Measurements from ENCODE around the gene CORO1C. TPM values are rescaled to one million over a fixed set of nuclear protein-coding genes. Genes with fewer than 3 reads are reported as not detected.
"Not testable (repeated sequence)": the region's sequence is repeated elsewhere in the genome, so short reads cannot be mapped to it uniquely, and the experiment has no call there.

The CORO1C gene
- total RNA-seq, 1 donor from 2014 or later, result 157 TPM

DNA sequence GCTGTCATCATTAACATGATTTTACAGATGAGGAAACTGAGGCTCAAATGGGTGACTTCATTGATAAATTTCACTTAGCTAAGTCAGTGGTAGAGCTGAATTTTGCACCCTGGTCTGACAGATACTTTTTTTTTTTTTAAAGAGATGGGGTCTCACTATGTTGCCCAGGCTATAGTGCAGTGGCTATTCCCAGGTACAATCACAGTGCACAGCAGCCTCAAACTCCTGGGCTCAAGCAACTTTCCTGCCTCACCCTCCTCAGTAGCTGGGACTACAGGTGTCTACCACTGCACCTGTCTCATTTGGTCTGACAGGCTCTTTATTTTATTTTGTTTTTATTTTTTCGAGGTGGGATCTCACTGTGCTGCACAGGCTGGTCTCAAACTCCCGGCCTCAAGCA lies 24.2 kb upstream of the CORO1C start:
- DNase-seq (ENCODE audit: low read depth in 2 of 2), result no peak

DNA sequence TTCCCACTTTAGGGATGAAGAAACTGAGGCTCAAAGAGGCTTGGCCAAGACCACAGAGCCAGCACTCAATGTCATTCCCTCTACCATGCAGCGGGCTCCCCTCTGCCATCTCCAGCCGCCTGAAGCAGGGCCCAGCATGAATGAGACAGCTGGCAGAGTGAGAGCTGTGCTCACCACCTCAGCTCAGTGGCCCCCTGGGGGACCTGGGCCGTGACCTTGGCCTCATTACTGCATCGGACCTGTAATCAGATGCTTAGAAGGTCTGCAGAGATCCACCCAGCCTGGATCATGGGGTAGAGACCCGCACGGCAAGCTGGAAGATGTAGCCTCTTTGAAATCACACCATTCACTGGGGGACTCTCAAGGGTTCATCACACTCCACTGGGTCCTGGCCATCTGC lies 22.7 kb upstream of the CORO1C start:
- DNase-seq (ENCODE audit: low read depth in 2 of 2), result no peak

DNA sequence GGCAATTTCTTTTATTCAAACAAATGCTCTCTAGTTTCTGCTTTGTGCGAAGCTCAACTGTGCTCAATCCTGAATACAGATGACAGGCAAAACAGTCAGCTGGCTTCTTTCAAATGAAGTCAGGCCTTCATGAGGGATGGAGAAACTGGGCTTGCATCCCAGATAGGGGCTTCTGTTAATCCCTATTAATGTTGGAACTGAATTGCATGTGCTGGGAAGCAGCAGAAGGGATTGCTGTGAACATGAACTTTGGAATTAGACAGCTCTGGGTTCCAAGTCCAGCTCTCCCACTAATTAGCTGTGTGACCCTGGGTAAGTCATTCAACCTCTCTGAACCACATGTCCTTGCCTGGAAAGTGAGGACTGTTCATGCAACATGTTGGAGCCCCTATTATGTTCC lies 21.1 kb upstream of the CORO1C start:
- no peak for DNase-seq (ENCODE audit: low read depth in 2 of 2)

DNA sequence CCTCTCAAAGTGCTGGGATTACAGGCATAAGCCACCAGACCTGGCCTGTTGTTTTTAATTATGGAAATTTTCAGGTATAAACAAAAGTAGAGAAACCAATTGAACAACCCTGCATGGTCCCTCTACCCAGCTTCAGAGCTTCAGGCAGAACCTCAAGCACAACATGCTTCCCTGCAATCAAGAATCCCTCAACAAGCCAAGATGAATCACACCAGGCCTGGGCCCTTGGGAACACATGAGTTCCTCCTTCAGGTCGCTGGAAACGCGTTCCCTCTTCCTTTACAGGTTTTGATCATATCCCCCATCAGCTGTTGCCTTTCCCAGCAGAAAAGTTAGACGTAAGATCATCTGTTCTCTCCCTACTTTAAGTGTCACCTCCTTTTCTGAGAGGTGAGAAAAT lies 20.5 kb upstream of the CORO1C start:
- no peak for DNase-seq (ENCODE audit: low read depth in 2 of 2)

DNA sequence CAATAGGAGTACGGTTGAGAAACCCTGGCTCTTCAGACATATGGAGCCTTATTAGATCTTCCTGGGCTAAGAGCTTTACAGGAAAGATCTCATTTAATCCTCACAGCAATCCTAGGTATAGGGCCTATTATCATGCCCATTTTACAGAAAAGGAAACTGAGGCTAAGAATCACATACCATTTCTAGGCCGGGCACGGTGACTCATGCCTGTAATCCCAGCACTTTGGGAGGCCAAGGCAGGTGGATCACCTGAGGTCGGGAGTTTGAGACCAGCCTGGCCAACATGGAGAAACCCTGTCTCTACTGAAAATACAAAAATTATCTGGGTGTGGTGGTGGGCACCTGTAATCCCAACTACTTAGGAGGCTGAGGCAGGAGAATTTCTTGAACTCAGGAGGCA lies 19.7 kb upstream of the CORO1C start:
- not testable (repeated sequence) for DNase-seq (ENCODE audit: low read depth in 2 of 2)

DNA sequence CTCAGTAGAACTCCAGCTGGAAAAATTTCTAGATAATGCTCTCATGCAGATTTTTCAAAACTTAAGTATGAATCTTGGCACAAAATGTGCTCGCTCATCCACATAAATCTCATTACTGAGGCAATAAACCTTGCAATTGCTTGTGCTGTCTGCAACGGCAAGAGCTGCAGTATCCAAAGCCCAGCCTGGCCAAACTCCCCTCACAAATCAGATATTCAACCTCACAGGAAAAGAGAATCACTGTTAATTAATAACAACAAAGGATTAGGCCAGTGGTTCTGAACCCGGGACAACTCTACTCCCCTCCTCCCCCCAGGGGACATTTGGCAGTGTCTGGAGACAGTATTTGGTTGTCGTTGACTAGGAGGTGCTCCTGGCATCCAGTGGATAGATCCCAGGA lies 19.2 kb upstream of the CORO1C start:
- no peak for DNase-seq (ENCODE audit: low read depth in 2 of 2)

DNA sequence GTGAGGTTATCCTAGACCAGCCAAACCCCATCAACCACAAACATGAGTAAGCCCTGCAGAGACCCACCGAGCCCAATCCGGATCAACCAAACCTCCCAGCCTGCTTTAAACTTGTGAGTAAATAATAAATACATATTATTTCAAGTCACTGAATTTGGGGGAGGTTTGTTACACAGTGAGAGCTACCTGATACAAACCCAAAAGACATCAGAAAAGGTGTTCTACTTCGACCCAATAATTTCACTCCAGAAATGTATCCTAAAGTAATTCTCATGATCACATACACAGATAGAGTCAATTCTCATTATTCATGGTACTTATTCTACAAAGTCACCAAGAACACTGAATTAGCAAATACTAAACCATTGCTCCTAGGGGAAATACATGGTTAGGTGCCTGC lies 16.2 kb upstream of the CORO1C start:
- DNase-seq (ENCODE audit: low read depth in 2 of 2), result no peak

DNA sequence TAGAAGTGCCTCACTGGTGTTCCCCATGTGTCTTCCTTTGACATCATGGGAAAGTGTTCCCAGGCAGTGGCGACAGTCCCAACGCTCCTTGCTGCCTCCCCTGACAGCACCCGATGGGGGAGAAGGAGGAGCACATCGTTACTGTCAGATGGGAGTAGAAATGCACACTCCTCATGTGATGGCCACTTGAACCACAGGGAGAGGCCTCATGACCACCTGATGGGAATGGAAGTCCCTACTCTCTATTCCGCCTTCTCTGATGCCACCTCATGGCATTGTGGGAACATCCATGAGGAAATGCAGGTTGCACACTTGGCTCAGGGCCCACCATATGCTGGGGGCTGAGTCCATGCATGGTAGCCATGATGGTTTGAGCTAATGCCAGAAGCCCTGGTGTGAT lies 14.3 kb upstream of the CORO1C start:
- DNase-seq (ENCODE audit: low read depth in 2 of 2), result no peak

DNA sequence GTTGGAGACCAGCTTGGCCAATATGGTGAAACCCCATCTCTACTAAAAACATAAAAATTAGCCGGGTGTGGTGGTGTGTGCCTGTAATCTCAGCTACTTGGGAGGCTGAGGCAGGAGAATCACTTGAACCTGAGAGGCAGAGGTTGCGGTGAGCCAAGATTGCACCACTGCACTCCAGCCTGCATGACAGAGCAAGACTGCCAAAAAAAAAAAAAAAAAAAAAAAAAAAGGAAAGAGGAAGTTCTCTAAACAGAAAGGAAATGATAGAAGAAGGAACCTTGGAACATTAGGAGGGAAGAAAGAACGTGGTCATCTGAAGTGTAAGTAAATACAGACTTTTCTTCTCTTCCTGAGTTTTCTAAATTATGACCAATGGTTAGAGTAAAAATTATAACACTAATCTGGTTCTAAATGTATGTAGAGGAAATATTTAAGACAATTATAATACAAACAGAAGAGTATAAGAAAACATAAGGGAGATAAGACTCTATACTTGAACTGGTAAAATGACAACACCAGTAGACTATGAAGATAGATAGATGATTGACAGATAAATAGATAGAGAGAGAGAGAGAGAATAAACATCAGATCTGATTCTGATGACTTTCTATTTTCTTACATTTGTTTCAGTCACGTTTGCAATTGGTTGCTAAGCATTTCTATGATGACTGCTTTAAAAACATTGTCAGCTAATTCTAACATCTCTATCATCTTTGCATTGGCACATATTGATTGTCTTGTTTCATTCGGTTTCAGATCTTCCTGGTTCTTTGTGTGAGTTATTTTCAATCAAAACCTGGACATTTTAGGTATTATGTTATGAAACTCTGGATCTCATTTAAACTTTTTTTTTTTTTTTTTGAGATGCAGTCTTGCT lies 12.9 kb upstream of the CORO1C start:
- peak in 1 of 2 donors; percentile 20 for DNase-seq (ENCODE audit: low read depth in 2 of 2)

DNA sequence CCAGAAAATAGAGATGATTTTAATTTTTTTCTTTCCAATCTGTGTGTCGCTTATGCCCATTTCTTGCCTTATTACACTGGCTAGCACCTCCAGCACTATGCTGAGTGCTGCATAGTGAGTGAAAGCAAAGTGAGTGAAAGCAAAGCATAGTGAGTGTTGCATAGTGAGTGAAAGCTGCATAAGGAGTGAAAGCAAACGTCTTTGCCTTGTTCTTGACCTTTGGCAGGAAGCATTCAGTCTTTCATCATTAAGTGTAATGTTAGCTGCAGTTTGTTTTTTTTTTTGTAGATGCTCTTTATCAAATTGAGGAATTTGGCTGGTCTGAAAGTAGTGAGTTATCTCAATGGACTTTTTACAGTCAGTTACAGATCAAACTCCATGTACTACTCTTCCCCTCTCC lies 6.9 kb upstream of the CORO1C start:
- DNase-seq (ENCODE audit: low read depth in 2 of 2), result no peak

DNA sequence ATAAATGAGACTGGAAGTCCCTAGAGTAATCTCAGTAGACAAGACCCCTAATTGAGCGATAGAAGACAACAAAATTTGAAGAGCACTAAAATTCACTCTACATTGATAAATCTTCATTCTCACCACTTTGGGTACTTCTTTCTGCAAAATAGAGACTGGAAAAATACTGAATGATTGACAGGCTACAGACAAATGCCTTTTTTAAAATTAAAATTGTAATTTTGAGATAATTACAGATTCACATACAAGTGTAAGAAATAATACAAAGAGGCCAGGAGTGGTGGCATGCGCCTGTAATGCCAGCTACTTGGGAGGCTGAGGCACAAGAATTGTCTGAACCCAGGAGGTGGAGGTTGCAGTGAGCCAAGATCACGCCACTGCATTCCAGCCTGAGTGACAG lies 4.5 kb upstream of the CORO1C start:
- DNase-seq (ENCODE audit: low read depth in 2 of 2), result no peak

DNA sequence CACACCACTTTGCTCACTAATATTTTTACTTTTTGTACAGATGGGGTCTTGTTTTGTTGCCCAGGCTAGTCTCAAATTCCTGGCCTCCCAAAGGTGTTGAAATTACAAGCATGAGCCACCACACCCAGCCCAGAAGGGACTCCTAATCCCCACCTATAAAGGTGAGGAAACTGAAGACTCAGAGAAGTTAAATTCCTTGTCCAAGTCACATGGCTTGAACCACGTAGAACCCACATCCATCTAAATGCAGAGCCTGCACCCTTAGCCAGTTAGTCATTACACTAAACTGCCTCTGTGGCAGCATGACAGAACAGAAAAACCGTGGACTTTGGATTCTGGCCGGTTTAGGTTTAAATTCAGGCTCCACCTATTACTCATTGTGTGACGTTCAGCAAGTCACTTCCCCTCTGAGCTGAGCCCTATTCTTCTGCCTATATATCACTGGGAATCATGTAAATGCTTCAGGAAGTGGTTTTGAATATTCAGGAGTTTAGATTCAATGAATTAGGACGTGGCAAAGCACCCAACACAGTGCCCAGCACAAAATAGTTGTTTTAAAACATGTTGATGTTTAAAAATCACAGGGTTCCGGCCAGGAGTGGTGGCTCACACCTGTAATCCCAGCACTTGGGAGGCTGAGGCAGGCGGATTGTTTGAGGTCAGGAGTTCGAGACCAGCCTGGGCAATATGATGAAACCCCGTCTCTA lies 3.0 kb upstream of the CORO1C start:
- peak; percentile 83 to 91 for DNase-seq (ENCODE audit: low read depth in 2 of 2)

DNA sequence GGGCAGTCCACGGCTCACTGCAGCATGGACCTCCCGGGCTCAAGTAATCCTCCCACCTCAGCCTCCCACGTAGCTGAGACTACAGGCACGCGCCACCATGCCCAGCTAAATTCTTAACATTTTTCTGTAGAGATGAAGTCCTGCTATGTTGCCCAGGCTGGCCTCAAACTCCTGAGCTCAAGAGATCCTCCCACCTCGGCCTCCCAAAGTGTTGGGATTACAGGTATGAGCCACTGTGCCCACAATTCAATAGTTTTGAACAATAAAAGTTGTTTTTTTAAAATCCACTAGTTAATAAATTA lies 1.9 kb upstream of the CORO1C start:
- not testable (repeated sequence) for DNase-seq (ENCODE audit: low read depth in 2 of 2)

DNA sequence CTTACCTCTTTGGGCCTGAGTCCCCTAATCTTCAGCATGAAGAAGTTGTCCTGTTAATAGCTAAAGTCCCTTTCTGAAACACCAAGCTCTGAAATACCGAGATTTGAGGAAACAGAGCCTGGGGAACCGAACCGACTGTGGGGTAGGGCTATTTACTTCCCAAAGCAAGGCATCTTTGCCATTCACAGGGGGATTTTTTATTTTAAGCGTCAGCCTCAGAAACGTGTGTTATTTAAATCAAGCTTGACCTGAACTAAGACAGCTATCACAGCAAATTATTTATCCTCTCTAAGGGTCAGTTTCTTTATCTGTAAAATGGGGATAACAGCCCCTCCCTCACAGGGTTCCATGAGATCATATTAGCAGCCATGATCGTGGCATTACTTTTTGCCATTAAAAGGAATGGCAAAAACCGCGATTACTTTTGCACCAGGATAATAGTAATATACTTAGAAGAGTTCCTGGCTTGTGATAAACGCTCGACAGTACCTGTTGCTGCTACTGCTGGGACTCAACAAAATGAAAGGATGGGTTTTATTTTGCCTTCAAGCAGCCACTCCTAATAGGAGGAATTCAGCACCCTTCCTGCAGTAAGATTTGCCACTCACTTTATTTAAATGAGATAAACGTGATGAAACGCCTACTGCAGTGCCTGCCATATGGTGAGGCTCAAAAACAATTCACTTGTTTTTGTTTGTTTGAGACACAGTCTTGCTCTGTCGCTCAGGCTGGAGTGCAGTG lies 1.3 kb upstream of the CORO1C start:
- DNase-seq (ENCODE audit: low read depth in 2 of 2), result no peak

DNA sequence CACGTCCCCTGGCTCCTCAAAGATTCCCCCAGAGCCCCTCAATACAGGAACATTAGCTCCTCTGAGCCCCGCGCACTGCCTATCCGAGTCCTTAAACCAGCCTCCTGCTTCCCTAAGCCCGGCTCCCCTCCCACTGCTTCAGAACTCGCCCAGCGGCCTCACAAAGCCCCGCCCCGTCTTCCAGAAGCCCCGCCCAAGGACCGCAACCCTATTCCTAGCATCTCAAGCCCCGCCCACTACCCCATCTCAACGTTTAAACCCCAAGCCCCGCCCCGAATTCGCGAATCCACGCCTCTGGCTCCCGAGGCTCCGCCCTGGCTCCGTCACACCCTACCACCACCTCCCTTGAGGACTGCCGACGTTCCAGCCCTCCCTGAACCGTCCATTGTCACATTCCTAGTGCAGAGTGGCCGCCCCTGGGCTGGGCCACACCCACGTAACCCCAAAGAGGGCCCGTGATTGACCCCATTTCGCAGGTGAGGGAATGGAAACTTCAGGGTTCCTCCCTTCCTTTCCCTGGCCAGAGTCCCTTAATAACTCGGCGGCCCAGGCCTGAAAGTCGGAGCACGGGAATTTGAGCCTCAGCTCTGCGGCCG lies 646 bp upstream of the CORO1C start:
- DNase-seq (ENCODE audit: low read depth in 2 of 2), result peak; percentile 99

DNA sequence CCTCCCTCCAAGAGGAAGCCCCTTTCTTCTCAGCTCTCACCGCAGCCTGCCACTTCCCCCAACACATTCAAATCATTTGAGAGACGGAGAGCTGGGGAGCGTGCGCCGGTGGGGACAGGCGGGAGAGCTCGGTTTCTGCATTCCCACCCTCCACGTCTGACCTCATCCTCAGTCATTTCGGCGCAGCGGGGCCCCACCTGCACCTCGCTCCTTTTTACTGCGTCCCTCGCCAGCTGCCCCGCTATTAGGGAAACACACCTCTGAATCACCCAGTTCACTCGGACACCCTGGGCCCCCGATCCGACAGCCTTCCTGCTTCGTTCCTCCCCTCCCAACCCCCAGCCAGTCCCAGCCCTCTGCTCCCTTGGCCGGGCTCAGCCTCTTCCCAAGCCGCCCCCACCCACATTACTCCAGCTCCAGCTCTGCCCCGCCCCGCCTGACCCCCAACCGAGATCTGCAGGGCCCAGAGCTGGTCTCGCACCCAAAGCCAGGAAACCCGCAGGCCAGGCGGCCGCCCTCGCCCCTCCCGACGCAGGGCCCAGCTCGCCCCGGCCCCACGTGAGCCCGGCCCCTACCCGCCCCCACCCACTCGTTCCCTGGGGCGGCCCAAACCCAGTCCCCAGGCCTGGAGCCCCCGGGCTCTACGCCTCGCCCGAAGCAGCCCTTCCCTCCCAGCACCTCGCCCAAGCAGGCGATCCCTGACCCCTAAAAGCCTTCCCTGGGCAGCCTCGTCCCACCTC lies 783 bp downstream of the CORO1C start:
- DNase-seq (ENCODE audit: low read depth in 2 of 2), result peak; percentile 75 to 85

DNA sequence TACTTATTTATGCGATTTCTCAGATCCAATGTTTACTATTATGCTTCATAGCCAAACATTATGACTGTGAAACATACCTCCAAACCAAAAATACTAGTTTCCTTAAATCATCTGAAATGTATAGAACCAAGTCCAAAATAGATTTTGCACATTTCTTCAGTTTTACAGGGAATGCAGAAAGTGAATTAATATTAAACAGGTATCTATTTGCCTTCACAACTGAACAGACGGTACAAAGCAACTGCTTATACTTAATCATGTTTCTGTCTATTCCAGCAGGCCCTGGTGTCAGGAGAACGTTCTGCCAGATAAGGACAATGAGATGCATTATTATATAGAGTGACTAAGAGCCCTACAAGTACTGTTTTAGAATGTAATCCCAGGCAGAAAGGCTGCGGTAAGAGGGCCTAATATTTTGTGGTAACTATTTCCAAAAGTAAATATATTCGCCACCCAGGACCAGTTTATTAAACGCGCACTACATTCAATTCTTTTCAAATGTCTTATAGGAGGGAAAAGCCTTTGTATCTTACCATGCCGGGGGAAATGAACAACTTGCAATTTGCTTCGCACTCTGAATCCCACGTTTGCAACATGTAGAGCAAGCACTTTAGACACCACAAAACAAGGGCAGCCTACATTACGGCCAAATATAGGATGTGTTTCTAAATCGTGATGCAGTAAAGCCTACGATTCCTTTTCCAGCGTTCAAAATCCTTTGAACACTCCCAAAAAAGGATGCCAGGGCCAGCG lies 1.5 kb downstream of the CORO1C start:
- peak; percentile 46 to 63 for DNase-seq (ENCODE audit: low read depth in 2 of 2)

DNA sequence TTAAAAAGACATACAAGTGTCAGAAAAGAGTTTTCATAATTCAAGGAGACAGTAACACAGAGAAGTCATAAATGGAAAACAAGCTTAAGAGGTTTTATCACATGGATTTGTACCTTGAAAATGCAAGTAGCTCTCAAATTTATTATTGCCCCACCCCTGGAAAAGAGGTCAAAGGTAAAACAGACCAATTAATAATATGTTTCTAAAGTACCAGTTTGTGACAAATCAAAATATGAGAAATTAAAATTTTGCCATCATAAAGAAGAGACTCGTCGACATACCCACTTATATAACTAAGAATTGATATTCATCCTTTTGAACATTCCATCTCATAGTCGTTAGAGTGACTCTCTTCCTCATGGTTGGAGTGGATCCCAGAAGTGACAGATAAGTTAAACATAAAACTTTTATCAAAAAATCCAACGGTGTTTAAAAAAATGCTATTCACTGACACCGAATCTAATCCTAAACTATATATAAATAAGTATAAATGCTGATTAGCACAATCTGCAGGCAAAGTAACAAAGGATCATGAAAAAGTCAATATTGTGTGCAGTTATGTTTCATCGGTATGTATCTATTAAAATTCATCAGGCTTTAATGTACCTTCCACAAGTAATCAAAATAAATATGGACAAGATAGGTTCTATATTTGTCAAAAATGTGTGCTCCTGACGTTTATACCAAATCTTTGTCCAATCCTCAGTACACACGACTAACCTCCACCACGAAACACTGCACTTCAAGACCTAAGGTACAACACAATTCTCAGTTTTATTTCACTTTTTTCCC lies 2.3 kb downstream of the CORO1C start:
- DNase-seq (ENCODE audit: low read depth in 2 of 2), result peak; percentile 30 to 35

DNA sequence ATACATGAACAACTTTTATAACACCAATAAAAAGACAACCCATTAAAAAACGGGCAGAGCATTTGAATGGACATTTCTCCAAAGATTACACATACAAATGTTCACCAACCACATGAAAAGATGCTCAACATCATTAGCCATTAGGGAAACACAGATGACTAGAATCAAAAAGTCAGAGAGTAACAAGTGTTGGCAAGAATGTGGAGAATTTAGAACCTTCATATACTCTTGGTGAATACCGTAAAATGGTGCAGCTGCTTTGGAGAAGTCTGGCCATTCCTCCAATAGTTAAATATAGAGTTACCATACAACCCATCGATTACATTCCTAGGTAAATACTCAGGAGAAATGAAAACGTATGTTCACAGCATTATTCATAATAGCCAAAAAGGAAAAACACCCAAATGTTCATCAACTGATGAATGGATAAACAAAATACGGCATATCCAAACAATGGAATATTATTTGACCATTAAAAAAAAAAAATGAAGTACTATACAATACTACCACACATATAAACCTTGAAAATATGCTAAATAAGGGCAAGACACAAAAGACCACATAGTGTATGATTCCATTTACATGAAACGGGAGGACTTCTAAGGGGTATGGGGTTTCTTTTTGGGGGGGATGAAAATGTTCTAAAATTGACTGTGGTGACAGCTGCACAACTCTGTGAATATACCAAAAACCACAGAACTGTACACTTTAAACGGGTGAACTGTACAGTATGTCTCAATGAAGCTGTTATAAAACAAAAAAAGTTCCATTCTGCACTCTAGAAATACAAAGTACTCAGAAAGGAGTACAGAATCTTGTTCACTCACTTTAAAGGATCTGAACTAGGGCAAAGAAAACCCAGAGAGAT lies 3.2 kb downstream of the CORO1C start:
- DNase-seq (ENCODE audit: low read depth in 2 of 2), result no peak

Data from lung microvascular endothelial cell (primary cell).